Esophagus muscularis mucosa (tissue), 4 donors: ENCODE measurements around the gene MFAP5. TPM values are rescaled to one million over a fixed set of nuclear protein-coding genes. Genes with fewer than 3 reads are reported as not detected.

ENCODE experiments used
- DNase-seq: peaks from one replicate; pipeline ENCODE4 v3.0.0-alpha.2; 2017; ENCODE audit errors: extremely low spot score
- H3K27ac ChIP-seq, 4 donors: fragments of 200-600 bp; sonication (generic); replicated peaks in 1 of 4; 1 replicate in 3 of 4; 2 replicates in 1 of 4; pipeline ENCODE4 v1.5.1; 2016 to 2019; ENCODE audit warnings: mild to moderate bottlenecking in 1 of 4
- H3K27me3 ChIP-seq, 4 donors: fragments of 200-600 bp; sonication (generic); one replicate each; pipeline versions ENCODE4 v1.5.1 to v1.6.0; 2016 to 2019
- H3K36me3 ChIP-seq, 4 donors: fragments of 200-600 bp; sonication (generic); one replicate each; pipeline ENCODE4 v1.5.1; 2016 to 2019
- H3K4me1 ChIP-seq, 4 donors: fragments of 200-600 bp; sonication (generic); one replicate each; pipeline ENCODE4 v1.5.1; 2016 to 2019
- H3K4me3 ChIP-seq, 4 donors: fragments of 200-600 bp; sonication (generic); 1 replicate in 2 of 4; 2 replicates in 2 of 4; pipeline ENCODE4 v1.5.1; 2016 to 2019; ENCODE audit warnings: mild to moderate bottlenecking in 4 of 4, moderate library complexity in 1 of 4
- H3K9me3 ChIP-seq, 4 donors: fragments of 200-600 bp; sonication (generic); 1 replicate in 3 of 4; 2 replicates in 1 of 4; pipeline ENCODE4 v1.5.1; 2016 to 2019
- EP300 ChIP-seq: sonication (generic); formaldehyde crosslinking; IDR thresholded peaks from one replicate; pipeline ENCODE4 v1.6.1; 2017; ENCODE audit warnings: antibody characterized with exemption
- POLR2A ChIP-seq: fragments of 450-650 bp; IDR thresholded peaks from one replicate; pipeline ENCODE4 v1.6.1; 2017; ENCODE audit warnings: antibody characterized with exemption, moderate library complexity, mild to moderate bottlenecking, low read depth
- POLR2AphosphoS5 ChIP-seq, 2 donors: sonication (generic); formaldehyde crosslinking; IDR thresholded peaks; one replicate each; pipeline ENCODE4 v1.6.1; 2017; ENCODE audit warnings: antibody characterized with exemption in 2 of 2
- WGBS: methylation state at CpG from one replicate; pipeline ENCODE4 v1.1.5; 2018; 5-methylcytosine and 5-hydroxymethylcytosine counted together
- intact Hi-C: fragments of 100-400 bp; cut with DNase I; formaldehyde crosslinking; loops from one replicate; pipeline ENCODE4 v1.15.1; 2023
- small RNA-seq, 3 donors: library from RNA; depleted of rRNA; stranded (forward); fragments of <200 nt; gene quantifications; one replicate each; pipeline ENCODE3, GENCODE V24; 2016
- total RNA-seq, 4 donors: library from RNA; depleted of rRNA; stranded (reverse); fragments of >200 nt; gene quantifications; one replicate each; pipeline versions ENCODE4 v1.1.0 to v1.2.1, GENCODE V29; 2016
- TF ChIP-seq, protein P1 (sequence below), 3 experiments: fragments of 200-600 bp in 2 of 3; fragments of 450-650 bp in 1 of 3; sonication (generic) in 2 of 3; IDR thresholded peaks; one replicate each; pipeline ENCODE4 v1.5.1; 2017 to 2019; ENCODE audit warnings: antibody characterized with exemption in 3 of 3, mild to moderate bottlenecking in 2 of 3, moderate library complexity in 1 of 3

The MFAP5 gene
- total RNA-seq, 4 donors from 2014 or later = 94.7 to 252 (median 177) TPM

DNA sequence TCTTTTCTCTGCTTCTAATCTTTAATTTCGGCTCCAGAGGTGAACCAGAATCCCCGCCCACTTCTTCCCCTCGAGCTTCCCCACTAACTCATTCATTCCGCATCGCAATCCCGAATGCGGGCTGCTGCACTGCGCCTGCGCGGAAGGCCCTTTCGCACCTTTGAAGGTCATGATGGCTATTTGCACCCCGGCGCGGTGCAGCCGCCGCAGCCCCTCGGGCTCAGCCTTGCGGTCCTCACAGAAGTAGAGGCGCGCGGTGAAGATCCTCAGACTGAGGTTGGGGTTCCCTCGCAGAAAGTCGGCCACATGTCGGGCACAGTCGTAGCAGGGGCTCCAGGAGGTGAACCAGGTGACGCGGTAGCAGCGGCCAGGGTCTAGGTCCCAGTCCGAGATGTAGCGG is 57.6 kb downstream of the MFAP5 start:
- TF ChIP-seq POLR2A = no peak
- Histone ChIP-seq H3K27ac (no peak overlapping the region), H3K27me3 (peaks cover 0 to 12% (median 0%) of the 10 kb centered on the region in 4 donors), H3K36me3 (no peaks in the 10 kb centered on the region), H3K4me1 (peaks cover 0 to 7% (median 0%) of the 10 kb centered on the region in 4 donors), H3K9me3 (no peaks in the 10 kb centered on the region), H3K4me3 (no peak overlapping the region)
- 96% methylated on average over 23 of the region's 30 CpGs for WGBS
- intact Hi-C loops = no loop called here
- DNase-seq = no peak

- no peak for TF ChIP-seq POLR2AphosphoS5 (IDR thresholded peaks at IDR 0.05)
- no peak for TF ChIP-seq POLR2A
- TF ChIP-seq, protein P1, sequence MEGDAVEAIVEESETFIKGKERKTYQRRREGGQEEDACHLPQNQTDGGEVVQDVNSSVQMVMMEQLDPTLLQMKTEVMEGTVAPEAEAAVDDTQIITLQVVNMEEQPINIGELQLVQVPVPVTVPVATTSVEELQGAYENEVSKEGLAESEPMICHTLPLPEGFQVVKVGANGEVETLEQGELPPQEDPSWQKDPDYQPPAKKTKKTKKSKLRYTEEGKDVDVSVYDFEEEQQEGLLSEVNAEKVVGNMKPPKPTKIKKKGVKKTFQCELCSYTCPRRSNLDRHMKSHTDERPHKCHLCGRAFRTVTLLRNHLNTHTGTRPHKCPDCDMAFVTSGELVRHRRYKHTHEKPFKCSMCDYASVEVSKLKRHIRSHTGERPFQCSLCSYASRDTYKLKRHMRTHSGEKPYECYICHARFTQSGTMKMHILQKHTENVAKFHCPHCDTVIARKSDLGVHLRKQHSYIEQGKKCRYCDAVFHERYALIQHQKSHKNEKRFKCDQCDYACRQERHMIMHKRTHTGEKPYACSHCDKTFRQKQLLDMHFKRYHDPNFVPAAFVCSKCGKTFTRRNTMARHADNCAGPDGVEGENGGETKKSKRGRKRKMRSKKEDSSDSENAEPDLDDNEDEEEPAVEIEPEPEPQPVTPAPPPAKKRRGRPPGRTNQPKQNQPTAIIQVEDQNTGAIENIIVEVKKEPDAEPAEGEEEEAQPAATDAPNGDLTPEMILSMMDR (IDR thresholded peaks at IDR 0.05) = no peak
- TF ChIP-seq EP300 = no peak
- WGBS = 42% methylated on average over 3 of the region's 3 CpGs
- Histone ChIP-seq H3K4me3 (no peak overlapping the region), H3K36me3 (no peaks in the 10 kb centered on the region), H3K9me3 (no peaks in the 10 kb centered on the region), H3K4me1 (peaks cover 0 to 1% (median 0%) of the 10 kb centered on the region in 4 donors), H3K27ac (no peak overlapping the region), H3K27me3 (peaks cover 0 to 12% (median 0%) of the 10 kb centered on the region in 4 donors)
- DNase-seq = no peak
- intact Hi-C loops = no loop called here
Measured at GRCh38 chr12:8603856-8604255, 58.8 kb downstream of the MFAP5 start.

DNA sequence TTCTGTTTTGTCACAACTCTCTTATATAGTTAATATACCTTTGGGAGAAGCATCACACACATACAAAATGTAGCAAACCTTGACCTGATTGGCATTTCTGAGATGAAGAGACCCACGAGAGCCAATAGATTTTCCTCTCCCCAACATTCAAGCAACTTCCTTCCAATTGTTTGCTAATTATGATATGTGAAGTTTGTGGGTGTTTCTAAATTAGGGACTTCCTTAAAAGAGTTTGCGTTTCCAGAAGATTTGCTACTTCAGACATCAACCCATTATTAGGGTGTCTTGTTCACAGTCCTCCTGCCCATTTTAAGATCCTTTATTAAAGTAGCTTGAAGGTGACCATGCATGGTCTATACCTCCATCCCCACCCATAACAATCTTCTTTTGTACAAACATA is 59.3 kb downstream of the MFAP5 start:
- intact Hi-C loops = no loop called here
- WGBS = 51% methylated on average over 2 of the region's 2 CpGs
- no peak for TF ChIP-seq POLR2A
- no peak for TF ChIP-seq POLR2AphosphoS5 (IDR thresholded peaks at IDR 0.05)
- TF ChIP-seq EP300 = no peak
- TF ChIP-seq, protein P1 (IDR thresholded peaks at IDR 0.05) = no peak

GRCh38 chr12:8596561-8596960 is 66.1 kb downstream of the MFAP5 start:
- H3K4me3 ChIP-seq = no peak overlapping the region
- WGBS = 62% methylated on average over 3 of the region's 3 CpGs
- no peak overlapping the region for H3K27ac ChIP-seq
- no peaks in the 10 kb centered on the region for H3K36me3 ChIP-seq
- H3K27me3 ChIP-seq = no peaks in the 10 kb centered on the region
- no peak for DNase-seq
- no peaks in the 10 kb centered on the region for H3K4me1 ChIP-seq
- TF ChIP-seq, protein P1 (IDR thresholded peaks at IDR 0.05) = no peak
- TF ChIP-seq POLR2A (no peak), POLR2AphosphoS5 (IDR thresholded peaks at IDR 0.05) (no peak), EP300 (no peak)
- intact Hi-C loops = no loop called here
- no peaks in the 10 kb centered on the region for H3K9me3 ChIP-seq

More for the DNA sequence above, 59.3 kb downstream of the MFAP5 start:
- no peak for DNase-seq
- no peaks in the 10 kb centered on the region for H3K4me1 ChIP-seq
- no peaks in the 10 kb centered on the region for H3K36me3 ChIP-seq
- no peaks in the 10 kb centered on the region for H3K9me3 ChIP-seq
- H3K27me3 ChIP-seq = peaks cover 0 to 12% (median 0%) of the 10 kb centered on the region in 4 donors
- no peak overlapping the region for H3K4me3 ChIP-seq
- no peak overlapping the region for H3K27ac ChIP-seq

Small RNAs within 50 kb of the gene (small RNA-seq; reads per million reads assigned to genes)
- 0 reads per million in 3 donors for gene RF00564

Other genes starting within 250 kb of the MFAP5 start
- not detected for gene CLEC6A, start 206.9 kb downstream of the MFAP5 start, total RNA-seq
- gene CLEC4D, start 149.3 kb downstream of the MFAP5 start, total RNA-seq = 1 to 10 TPM in 1 of 4 donors, not detected in 3; 1.7 TPM
- gene CLEC4E, start 121.9 kb downstream of the MFAP5 start, total RNA-seq = 1 to 10 TPM in 2 of 4 donors, under 1 TPM in 1, not detected in 1; 0.71 to 5.1 (median 3.7) TPM
- gene AICDA, start 50.0 kb downstream of the MFAP5 start, total RNA-seq = not detected
- 10 to 100 TPM; 26.6 to 34.5 (median 29.2) TPM for gene RIMKLB, start 35.2 kb upstream of the MFAP5 start, total RNA-seq
- gene A2ML1, start 159.8 kb upstream of the MFAP5 start, total RNA-seq = 1 to 10 TPM in 1 of 4 donors, under 1 TPM in 1, not detected in 2; 0.11 to 1.2 TPM